Measurements from ENCODE around the gene LSM4.

Gene LSM4

DNA sequence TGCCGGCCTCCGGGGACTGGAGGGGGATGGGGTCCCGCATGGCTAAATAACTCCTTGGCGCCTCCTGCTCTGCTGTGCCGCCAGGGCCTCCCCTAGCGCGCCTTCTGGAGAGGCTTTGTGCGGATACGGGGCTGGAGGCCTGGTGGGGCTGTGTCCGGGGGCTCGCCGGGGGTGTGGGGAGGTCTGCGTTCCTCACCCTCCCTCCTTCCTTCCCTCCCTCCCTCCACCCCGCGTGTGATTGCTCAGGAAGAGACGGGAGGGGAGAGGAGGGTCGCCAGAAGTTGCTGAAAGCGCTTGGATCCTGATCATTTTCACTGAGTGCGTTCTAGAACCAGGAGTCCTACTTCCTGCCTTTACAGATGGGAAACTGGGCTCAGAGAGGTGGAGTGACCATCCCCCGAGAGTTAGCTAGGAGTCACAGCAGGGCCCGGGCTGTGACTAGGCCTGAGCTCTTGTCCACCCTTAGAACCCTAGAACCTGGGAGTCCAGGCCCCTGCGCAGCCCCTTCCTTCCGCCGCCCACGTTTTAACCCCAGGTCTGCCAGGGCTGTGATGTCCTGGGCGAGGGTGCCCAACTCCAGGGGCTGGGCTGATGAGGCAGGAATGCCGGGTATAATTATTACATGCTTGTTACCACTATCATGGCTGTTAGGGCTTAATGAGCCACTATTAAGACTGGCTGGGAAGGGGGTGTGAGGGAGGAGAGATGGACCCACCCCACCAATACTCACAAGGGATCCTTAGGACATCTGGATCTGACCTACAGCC is 40.7 kb downstream of the LSM4 start:
- Histone ChIP-seq H3K9me3 (ENCODE audit: control insufficient read depth, insufficient read depth, low read length) (no peaks in the 10 kb centered on the region), H3K27me3 (ENCODE audit: control insufficient read depth, insufficient read depth, low read length) (no peaks in the 10 kb centered on the region), H3K4me3 (ENCODE audit: low read depth, low read length) (peak overlapping the region; percentile 73), H3K9ac (ENCODE audit: low read depth, low read length) (peak overlapping the region; percentile 87), H3K36me3 (ENCODE audit: control insufficient read depth, insufficient read depth, low read length) (peaks cover 12% of the 10 kb centered on the region), H3K27ac (ENCODE audit: low read depth, low read length) (peak overlapping the region; percentile 100), H3K4me1 (ENCODE audit: control insufficient read depth, insufficient read depth, low read length) (peaks cover 20% of the 10 kb centered on the region)

DNA sequence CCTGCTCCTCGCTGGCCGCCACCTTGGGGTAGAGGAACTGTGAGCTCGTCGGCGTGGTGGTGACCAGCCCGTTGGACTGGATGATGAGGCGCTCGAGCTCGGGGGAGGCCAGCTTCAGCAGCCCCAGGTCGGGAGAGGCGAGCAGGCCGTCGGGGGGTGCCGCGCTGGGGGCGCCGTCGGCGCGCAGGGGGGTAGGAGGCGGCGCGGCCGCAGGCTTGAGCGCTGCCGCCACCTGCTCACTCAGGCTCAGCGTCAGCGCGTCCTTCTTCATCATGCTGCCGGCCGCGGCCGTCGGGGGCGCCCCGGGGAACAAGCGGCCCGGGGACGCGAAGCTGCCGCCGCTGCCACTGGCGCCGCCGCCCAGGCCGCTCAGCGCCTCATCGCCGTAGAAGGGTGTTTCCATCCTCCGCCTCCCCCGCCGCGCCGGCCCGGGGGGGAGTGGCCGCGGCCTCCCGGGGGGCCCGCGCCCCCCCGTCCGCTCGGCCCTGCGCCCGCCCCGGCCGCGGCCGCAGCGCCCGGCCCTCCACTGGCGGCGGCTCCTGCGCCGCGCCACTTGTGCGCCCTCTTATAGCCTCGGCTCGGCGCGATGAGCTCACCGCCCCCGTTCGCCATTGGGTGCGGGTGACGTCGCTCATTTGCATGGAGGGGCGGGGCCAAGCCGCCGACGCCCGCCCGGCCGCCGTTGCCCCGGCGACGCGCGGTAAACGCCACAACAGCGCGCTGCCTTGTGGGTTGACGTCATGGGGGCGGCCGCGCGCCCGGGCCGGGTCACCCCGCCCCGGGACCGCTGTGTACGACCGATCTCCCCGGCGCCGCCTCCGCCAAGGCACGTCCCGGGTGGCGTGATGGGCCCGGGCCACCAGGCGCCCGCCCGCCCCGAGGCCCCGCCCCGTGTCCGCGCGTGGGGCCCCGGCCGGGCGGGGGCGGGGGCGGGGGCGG is 41.5 kb downstream of the LSM4 start, which contains the start of gene JUND:
TSS of gene JUND (minus strand) at position 541 of the 939 bp plus-strand sequence. CDS start at position 403, 138 bp downstream.
- peaks cover 12% of the 10 kb centered on the region for H3K36me3 ChIP-seq (ENCODE audit: control insufficient read depth, insufficient read depth, low read length)
- H3K27ac ChIP-seq (ENCODE audit: low read depth, low read length), result peak within 1 kb of the TSS; percentile 100
- peak within 1 kb of the TSS; percentile 100 for H3K4me3 ChIP-seq (ENCODE audit: low read depth, low read length)
- H3K4me1 ChIP-seq (ENCODE audit: control insufficient read depth, insufficient read depth, low read length), result peaks cover 15% of the 10 kb centered on the region
- H3K9me3 ChIP-seq (ENCODE audit: control insufficient read depth, insufficient read depth, low read length), result no peaks in the 10 kb centered on the region
- no peaks in the 10 kb centered on the region for H3K27me3 ChIP-seq (ENCODE audit: control insufficient read depth, insufficient read depth, low read length)
- peak within 1 kb of the TSS; percentile 97 for H3K9ac ChIP-seq (ENCODE audit: low read depth, low read length)

DNA sequence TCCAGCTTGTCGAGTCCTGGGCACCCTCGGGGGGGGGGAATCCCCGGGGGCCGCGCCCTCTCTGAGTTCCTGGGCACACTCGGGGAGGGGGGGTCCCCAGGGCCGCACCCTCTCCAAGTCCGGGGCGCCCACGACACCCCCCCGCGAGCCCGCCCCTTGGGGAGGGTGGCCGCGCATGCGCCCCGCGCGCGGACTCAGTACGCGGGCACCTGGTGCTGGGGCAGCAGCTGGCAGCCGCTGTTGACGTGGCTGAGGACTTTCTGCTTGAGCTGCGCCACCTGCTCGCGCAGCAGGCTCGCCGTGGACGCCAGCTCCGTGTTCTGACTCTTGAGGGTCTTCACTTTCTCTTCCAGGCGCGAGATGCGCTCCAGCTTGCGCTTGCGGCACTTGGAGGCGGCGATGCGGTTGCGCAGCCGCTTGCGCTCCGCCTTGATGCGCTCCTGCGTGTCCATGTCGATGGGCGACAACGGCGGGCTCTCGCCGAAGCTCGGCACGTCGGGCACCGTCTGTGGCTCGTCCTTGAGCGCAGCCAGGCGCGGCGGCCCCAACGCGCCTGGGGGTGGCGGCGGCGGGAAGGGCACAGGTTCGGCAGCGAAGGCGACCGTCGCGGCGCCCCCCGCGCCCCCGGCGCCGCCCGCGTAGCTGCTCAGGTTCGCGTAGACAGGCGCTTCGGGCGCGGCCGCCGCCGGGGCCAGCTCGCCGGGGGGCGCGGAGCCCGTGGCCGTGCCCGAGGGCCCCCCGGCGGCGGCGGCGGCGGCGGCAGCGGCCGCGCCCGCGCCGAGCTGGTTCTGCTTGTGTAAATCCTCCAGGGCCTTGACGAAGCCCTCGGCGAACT is 42.4 kb downstream of the LSM4 start:
- peaks cover 15% of the 10 kb centered on the region for H3K4me1 ChIP-seq (ENCODE audit: control insufficient read depth, insufficient read depth, low read length)
- H3K9me3 ChIP-seq (ENCODE audit: control insufficient read depth, insufficient read depth, low read length), result no peaks in the 10 kb centered on the region
- H3K27me3 ChIP-seq (ENCODE audit: control insufficient read depth, insufficient read depth, low read length), result no peaks in the 10 kb centered on the region
- H3K36me3 ChIP-seq (ENCODE audit: control insufficient read depth, insufficient read depth, low read length), result peaks cover 12% of the 10 kb centered on the region
- peak overlapping the region; percentile 92 for H3K27ac ChIP-seq (ENCODE audit: low read depth, low read length)
- H3K4me3 ChIP-seq (ENCODE audit: low read depth, low read length), result peak overlapping the region; percentile 100
- peak overlapping the region; percentile 97 for H3K9ac ChIP-seq (ENCODE audit: low read depth, low read length)

DNA sequence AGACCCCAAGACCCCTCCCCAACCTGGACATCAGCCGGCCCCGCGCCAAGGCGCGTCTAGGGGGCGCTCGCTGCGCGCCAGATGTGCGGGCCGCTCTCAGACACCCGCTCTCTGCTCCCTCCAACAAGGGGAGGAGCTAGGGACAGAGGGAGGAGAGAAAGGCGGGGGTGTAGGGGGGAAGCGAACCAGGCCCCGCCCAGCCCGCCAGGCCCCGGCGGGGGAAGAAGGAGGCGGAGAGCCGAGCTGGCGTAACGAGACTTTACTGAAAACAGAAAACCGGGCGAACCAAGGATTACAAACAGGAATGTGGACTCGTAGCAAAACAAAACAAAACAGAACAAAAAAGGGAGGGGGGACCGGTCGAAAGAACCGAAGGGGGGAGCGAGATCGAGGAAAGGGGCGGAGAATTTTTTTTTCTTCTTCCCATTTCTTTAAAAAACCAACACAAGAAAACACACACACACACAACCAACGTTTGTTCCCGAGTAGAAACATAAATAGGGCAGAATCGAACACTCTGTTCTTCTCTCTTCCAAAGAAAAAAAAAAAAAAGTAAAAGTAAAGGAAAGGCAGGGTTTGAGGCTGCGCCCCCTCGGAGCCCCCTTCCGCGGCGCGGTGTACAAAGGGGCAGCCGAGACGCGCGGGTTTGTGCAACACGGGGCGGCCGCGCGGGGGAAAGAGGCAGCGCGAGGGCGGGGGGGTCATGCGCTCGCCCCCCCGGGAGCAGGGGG is 43.2 kb downstream of the LSM4 start:
- Histone ChIP-seq H3K27me3 (ENCODE audit: control insufficient read depth, insufficient read depth, low read length) (no peaks in the 10 kb centered on the region), H3K9me3 (ENCODE audit: control insufficient read depth, insufficient read depth, low read length) (no peaks in the 10 kb centered on the region), H3K36me3 (ENCODE audit: control insufficient read depth, insufficient read depth, low read length) (peaks cover 12% of the 10 kb centered on the region), H3K4me1 (ENCODE audit: control insufficient read depth, insufficient read depth, low read length) (peaks cover 15% of the 10 kb centered on the region), H3K27ac (ENCODE audit: low read depth, low read length) (peak overlapping the region; percentile 92), H3K9ac (ENCODE audit: low read depth, low read length) (peak overlapping the region; percentile 97), H3K4me3 (ENCODE audit: low read depth, low read length) (peak overlapping the region; percentile 100)

DNA sequence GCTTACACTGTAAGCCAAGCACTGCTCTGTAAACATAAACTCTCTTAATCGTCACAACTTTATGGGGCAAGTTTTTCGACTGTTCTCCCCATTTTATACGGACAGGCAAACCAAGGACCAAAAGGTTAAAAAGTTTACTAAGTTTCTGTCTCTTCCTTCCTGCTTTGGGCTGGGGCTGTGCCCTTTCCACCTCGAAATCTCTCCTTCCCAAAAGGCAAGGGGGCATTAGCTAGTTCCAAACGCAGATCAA is 43.7 kb downstream of the LSM4 start:
- H3K27ac ChIP-seq (ENCODE audit: low read depth, low read length), result peak overlapping the region; percentile 61
- H3K9me3 ChIP-seq (ENCODE audit: control insufficient read depth, insufficient read depth, low read length), result no peaks in the 10 kb centered on the region
- H3K9ac ChIP-seq (ENCODE audit: low read depth, low read length), result peak overlapping the region; percentile 29; the same call in 1 of the 2 replicates
- peaks cover 12% of the 10 kb centered on the region for H3K36me3 ChIP-seq (ENCODE audit: control insufficient read depth, insufficient read depth, low read length)
- no peaks in the 10 kb centered on the region for H3K27me3 ChIP-seq (ENCODE audit: control insufficient read depth, insufficient read depth, low read length)
- peak overlapping the region; percentile 100 for H3K4me3 ChIP-seq (ENCODE audit: low read depth, low read length)
- peaks cover 15% of the 10 kb centered on the region for H3K4me1 ChIP-seq (ENCODE audit: control insufficient read depth, insufficient read depth, low read length)

DNA sequence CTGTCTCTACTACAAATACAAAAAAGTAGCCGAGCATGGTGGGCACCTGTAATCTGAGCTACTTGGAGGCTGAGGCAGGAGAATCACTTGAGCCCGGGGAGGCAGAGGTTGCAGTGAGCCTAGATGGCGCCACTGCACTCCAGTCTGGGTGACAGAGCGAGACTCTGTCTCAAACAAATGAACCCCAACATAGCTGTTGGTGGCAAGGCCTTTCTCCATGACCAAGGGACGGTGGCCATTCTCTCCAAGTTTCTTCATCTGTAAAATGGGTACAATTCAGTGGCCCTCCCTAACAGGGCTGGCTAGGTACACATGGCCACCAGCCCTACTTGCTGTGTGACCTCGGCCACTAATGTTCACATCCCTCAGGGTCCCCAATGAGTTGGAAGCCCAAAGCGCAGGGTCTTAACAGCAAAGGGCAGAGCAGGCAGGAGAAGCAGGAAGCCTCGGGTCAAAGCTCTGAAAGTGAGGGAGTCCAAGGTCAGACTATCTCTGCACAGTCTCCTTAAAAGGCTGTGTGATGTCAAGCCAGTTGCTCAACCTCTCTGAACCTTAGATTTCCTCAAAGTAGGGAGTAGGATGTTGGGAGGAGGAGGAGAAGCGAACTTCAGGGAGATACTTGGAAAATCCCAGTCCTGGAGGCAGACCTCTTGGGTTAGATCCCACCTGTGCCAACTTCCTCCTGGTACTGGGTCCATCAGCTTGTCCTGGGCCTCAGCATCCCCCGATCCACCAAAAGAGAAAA is 44.2 kb downstream of the LSM4 start:
- peaks cover 12% of the 10 kb centered on the region for H3K36me3 ChIP-seq (ENCODE audit: control insufficient read depth, insufficient read depth, low read length)
- H3K4me1 ChIP-seq (ENCODE audit: control insufficient read depth, insufficient read depth, low read length), result peaks cover 15% of the 10 kb centered on the region
- H3K9ac ChIP-seq (ENCODE audit: low read depth, low read length), result peak overlapping the region; percentile 29; the same call in 1 of the 2 replicates
- H3K27me3 ChIP-seq (ENCODE audit: control insufficient read depth, insufficient read depth, low read length), result no peaks in the 10 kb centered on the region
- peak overlapping the region; percentile 61 for H3K27ac ChIP-seq (ENCODE audit: low read depth, low read length)
- H3K4me3 ChIP-seq (ENCODE audit: low read depth, low read length), result peak overlapping the region; percentile 100
- no peaks in the 10 kb centered on the region for H3K9me3 ChIP-seq (ENCODE audit: control insufficient read depth, insufficient read depth, low read length)

DNA sequence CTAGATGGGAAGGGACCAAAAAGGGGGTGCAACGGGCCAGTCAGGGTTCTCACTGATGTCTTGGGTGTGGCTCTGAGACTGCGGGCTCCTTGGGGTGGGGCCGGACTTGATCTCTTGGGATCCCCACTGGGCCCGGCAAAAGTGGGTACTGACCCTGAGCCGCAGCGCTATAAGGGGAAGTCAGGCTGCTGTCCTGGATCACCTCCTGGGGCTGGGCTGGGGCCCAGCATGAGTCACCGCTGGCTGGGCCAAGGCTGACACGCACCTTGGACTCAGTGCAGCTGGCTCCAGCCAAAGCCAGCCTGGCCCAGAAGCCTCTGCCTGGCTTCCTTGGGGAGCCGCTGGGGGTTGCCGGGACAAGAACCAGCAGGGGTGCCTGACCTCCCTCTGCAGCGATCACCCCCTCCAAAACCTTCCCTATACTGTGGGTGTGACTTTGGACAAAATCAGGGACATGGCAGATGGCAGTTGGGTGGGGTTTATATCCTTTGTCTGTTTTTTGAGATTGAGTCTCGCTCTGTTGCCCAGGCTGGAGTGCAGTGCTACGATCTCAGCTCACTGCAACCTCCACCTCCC is 48.0 kb downstream of the LSM4 start:
- Histone ChIP-seq H3K4me3 (ENCODE audit: low read depth, low read length) (no peak overlapping the region), H3K27ac (ENCODE audit: low read depth, low read length) (peak overlapping the region; percentile 42), H3K9me3 (ENCODE audit: control insufficient read depth, insufficient read depth, low read length) (no peaks in the 10 kb centered on the region), H3K36me3 (ENCODE audit: control insufficient read depth, insufficient read depth, low read length) (peaks cover 12% of the 10 kb centered on the region), H3K4me1 (ENCODE audit: control insufficient read depth, insufficient read depth, low read length) (peaks cover 9% of the 10 kb centered on the region; the same call in 1 of the 2 replicates), H3K27me3 (ENCODE audit: control insufficient read depth, insufficient read depth, low read length) (no peaks in the 10 kb centered on the region), H3K9ac (ENCODE audit: low read depth, low read length) (no peak overlapping the region)

DNA sequence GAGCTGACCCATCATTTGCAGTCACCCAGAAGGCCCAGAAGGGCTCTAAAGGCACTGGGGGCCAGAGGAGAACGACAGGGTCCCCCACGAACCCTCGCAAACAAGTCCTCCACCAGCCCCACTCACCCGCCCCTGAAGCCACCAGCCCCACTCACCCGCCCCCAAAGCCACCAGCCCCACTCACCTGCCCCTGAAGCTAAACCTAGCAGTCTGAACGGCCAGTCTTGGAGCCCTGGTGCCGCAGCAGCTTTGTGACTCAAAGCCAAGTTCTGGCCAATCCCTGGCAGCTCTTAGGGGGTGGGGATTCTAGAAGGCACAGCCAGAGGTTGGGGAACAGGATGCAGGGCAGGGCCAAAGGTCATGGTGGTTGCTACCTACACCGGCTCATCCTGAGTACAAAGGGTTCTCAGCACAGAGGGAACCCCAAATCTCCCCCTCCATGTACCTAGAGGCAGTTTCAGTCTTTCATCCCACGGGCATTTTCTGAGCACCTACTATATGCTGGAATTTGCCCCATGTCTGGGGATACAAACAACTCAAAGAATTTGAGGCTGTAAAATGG is 48.6 kb downstream of the LSM4 start, which contains the start of gene IQCN:
TSS of gene IQCN (minus strand) at position 234 of the 562 bp plus-strand sequence. CDS start 4,974 bp downstream, outside the sequence.
- Histone ChIP-seq H3K36me3 (ENCODE audit: control insufficient read depth, insufficient read depth, low read length) (peaks cover 12% of the 10 kb centered on the region), H3K4me3 (ENCODE audit: low read depth, low read length) (no peak within 1 kb of the TSS), H3K27ac (ENCODE audit: low read depth, low read length) (peak within 1 kb of the TSS; percentile 42), H3K9me3 (ENCODE audit: control insufficient read depth, insufficient read depth, low read length) (no peaks in the 10 kb centered on the region), H3K27me3 (ENCODE audit: control insufficient read depth, insufficient read depth, low read length) (no peaks in the 10 kb centered on the region), H3K9ac (ENCODE audit: low read depth, low read length) (no peak within 1 kb of the TSS), H3K4me1 (ENCODE audit: control insufficient read depth, insufficient read depth, low read length) (peaks cover 9% of the 10 kb centered on the region; the same call in 1 of the 2 replicates)

DNA sequence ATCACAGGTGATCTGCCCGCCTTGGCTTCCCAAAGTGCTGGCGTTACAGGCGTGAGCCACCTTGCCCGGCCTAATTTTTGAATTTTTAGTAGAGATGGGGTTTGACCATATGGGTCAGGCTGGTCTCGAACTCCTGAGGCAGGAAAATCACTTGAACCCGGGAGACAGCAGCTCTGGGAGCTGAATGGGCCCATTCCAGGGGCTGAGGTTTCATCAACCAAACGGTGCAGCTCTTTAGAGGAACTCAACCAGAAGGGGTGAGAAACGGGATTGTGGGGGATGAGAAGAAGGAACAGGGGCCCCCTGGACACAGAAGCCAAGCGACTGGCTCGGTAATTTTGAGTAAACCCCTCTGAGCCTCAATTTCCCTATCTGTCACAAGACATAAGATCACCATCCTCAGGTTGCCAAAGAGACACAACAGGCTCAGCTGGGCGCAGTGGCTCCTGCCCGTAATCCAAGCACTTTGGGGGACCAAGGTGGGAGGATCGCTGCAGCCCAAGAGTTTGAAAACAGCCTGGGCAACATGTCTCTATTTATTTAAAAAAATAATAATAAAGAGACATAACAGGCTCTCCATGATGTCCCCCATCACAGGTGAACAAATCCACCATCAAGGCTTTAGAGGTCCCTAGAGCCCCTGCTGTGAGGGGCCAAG is 49.2 kb downstream of the LSM4 start:
- Histone ChIP-seq H3K4me1 (ENCODE audit: control insufficient read depth, insufficient read depth, low read length) (0 out of 2 replicates have a peak, but pooled peaks cover 3% of the 10 kb centered on the region), H3K9me3 (ENCODE audit: control insufficient read depth, insufficient read depth, low read length) (no peaks in the 10 kb centered on the region), H3K27ac (ENCODE audit: low read depth, low read length) (no peak overlapping the region), H3K9ac (ENCODE audit: low read depth, low read length) (no peak overlapping the region), H3K27me3 (ENCODE audit: control insufficient read depth, insufficient read depth, low read length) (no peaks in the 10 kb centered on the region), H3K36me3 (ENCODE audit: control insufficient read depth, insufficient read depth, low read length) (peaks cover 9% of the 10 kb centered on the region), H3K4me3 (ENCODE audit: low read depth, low read length) (no peak overlapping the region)

Measured in HUES48 (cell line).